ENCODE results near the gene CBX4. TPM values are rescaled to one million over a fixed set of nuclear protein-coding genes. Genes with fewer than 3 reads are reported as not detected.
A peak's percentile ranks its signal among the peaks of the same experiment; 100 is the strongest.

Gene CBX4
- total and polyA plus RNA-seq, 7 donors = 1.9 to 7.8 (median 3.3) TPM

- TF ChIP-seq, protein P1, sequence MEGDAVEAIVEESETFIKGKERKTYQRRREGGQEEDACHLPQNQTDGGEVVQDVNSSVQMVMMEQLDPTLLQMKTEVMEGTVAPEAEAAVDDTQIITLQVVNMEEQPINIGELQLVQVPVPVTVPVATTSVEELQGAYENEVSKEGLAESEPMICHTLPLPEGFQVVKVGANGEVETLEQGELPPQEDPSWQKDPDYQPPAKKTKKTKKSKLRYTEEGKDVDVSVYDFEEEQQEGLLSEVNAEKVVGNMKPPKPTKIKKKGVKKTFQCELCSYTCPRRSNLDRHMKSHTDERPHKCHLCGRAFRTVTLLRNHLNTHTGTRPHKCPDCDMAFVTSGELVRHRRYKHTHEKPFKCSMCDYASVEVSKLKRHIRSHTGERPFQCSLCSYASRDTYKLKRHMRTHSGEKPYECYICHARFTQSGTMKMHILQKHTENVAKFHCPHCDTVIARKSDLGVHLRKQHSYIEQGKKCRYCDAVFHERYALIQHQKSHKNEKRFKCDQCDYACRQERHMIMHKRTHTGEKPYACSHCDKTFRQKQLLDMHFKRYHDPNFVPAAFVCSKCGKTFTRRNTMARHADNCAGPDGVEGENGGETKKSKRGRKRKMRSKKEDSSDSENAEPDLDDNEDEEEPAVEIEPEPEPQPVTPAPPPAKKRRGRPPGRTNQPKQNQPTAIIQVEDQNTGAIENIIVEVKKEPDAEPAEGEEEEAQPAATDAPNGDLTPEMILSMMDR (IDR thresholded peaks at IDR 0.05) = no peak
- intact Hi-C loops (cut with DNase I) = no loop called here
- Histone ChIP-seq H3K27ac (no peak overlapping the region), H3K4me1 (peaks cover 12% of the 10 kb centered on the region), H3K27me3 (ENCODE audit: insufficient read depth in 3 of 3, low read length in 2 of 3) (peaks cover 0 to 14% (median 5%) of the 10 kb centered on the region in 3 donors), H3K4me3 (peak overlapping the region; percentile 43), H3K9me3 (no peaks in the 10 kb centered on the region), H3K36me3 (ENCODE audit: insufficient read depth in 1 of 2, low read depth in 1 of 2) (peaks cover 0 to 16% of the 10 kb centered on the region in 2 donors)
- DNase-seq = peak; percentile 68 to 78
- whole genome bisulfite sequencing, 3 donors = 20 to 33% (median 24%) methylated on average over 22 to 33 of the region's 33 CpGs
- peak; percentile 49 to 84 (median 74) for ATAC-seq
These were observed 7.7 kb downstream of the CBX4 start for GRCh38 chr17:79831265-79832217.

DNA sequence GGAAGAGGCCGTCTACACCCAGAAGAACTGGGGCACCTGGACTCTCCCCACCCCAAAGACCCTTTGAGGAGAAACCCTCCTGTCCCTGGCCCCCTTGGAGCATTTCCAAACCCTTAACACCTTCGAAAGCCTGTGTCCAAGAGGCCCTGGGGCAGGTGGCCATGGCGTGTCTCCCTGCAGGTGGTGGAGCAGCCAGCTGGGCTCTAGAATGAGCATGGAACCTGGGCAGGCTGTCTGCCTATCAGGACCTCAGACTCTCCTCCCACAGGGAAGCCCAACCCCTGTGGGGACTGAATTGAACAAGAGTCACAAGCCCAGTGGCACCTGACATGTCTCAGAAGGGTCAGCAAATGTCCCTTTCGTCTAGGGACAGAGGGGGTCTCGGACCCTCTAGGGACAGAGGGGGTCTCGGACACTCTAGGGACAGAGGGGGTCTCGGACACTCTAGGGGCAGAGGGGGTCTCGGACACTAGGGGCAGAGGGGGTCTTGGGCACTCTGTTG is 8.4 kb downstream of the CBX4 start:
- TF ChIP-seq, protein P1 (IDR thresholded peaks at IDR 0.05) = no peak
- Histone ChIP-seq H3K4me3 (no peak overlapping the region), H3K4me1 (peaks cover 12% of the 10 kb centered on the region), H3K9me3 (no peaks in the 10 kb centered on the region), H3K27ac (no peak overlapping the region), H3K27me3 (ENCODE audit: insufficient read depth in 3 of 3, low read length in 2 of 3) (peaks cover 0 to 22% (median 5%) of the 10 kb centered on the region in 3 donors), H3K36me3 (ENCODE audit: insufficient read depth in 1 of 2, low read depth in 1 of 2) (peaks cover 0 to 16% of the 10 kb centered on the region in 2 donors)
- 91 to 97% (median 96%) methylated on average over 8 of the region's 8 CpGs for WGBS, 3 donors
- intact Hi-C loops (cut with DNase I) = no loop called here
- ATAC-seq (no peak), DNase-seq (no peak)

DNA sequence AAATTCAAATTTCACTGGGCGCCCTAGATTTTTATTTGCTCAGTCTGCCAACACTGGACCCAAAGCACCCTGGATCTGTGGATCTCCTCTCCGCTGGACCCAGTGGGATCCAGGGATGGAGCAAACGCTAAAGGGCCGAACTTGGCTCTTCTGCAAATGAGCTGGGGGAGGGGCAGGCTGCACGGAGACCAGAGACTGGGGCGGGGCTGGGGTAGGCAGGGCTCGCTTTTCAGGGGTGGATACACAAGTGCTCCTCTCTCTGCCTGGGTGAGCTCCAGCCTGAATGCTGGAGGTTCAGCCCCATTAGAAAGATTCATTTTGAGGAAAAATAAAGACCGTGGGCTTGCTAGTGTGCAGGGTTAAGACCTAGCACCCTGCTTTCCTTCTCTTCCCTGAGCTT is 8.9 kb downstream of the CBX4 start:
- ATAC-seq (no peak), DNase-seq (no peak)
- Histone ChIP-seq H3K9me3 (no peaks in the 10 kb centered on the region), H3K36me3 (ENCODE audit: insufficient read depth in 1 of 2, low read depth in 1 of 2) (peaks cover 0 to 16% of the 10 kb centered on the region in 2 donors), H3K4me1 (peaks cover 12% of the 10 kb centered on the region), H3K4me3 (no peak overlapping the region), H3K27me3 (ENCODE audit: insufficient read depth in 3 of 3, low read length in 2 of 3) (peaks cover 0 to 25% (median 5%) of the 10 kb centered on the region in 3 donors), H3K27ac (no peak overlapping the region)
- 75 to 81% (median 76%) methylated on average over 8 of the region's 8 CpGs for WGBS, 3 donors
- intact Hi-C loops (cut with DNase I) = no loop called here
- TF ChIP-seq, protein P1 (IDR thresholded peaks at IDR 0.05) = no peak

DNA sequence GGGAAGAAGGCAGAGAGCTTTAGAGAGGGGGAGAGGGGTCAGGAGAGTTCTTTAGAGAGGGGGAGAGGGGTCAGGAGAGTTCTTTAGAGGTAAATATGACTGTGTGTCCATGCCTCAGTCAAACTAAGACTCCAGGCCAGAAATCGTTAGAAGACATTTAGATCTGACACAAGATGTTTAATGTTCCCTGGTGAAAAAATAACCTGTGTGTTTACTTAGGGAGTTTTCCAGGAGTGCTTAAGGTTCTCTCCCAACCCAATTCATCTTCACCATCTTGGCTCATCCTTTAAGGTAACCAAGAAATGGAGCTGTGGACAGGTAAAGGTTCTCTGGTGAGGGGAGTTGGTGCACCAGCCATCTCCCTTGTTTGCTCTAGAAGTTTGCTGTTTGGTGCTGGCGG is 9.8 kb downstream of the CBX4 start:
- Histone ChIP-seq H3K4me1 (peaks cover 12% of the 10 kb centered on the region), H3K27me3 (ENCODE audit: insufficient read depth in 3 of 3, low read length in 2 of 3) (peaks cover 0 to 29% (median 5%) of the 10 kb centered on the region in 3 donors), H3K9me3 (no peaks in the 10 kb centered on the region), H3K4me3 (no peak overlapping the region), H3K36me3 (ENCODE audit: insufficient read depth in 1 of 2, low read depth in 1 of 2) (peaks cover 0 to 10% of the 10 kb centered on the region in 2 donors), H3K27ac (no peak overlapping the region)
- intact Hi-C loops (cut with DNase I) = no loop called here
- TF ChIP-seq, protein P1 (IDR thresholded peaks at IDR 0.05) = no peak
- no peak for ATAC-seq
- WGBS, 3 donors = 66 to 79% (median 75%) methylated on average over 2 of the region's 2 CpGs
- no peak for DNase-seq

Data from psoas muscle (tissue), 8 donors.